Activated CD4-positive, CD25-positive, alpha-beta regulatory T cell treated with anti-CD3 and anti-CD28 coated beads, Interleukin-2, amount 50 U/mL, for 72 hours (primary cell): Measurements from ENCODE around the gene RHD.
"Not testable (repeated sequence)": the region's sequence is repeated elsewhere in the genome, so short reads cannot be mapped to it uniquely, and the experiment has no call there.

Experiments
- DNase-seq: peaks from one replicate; pipeline ENCODE4 v3.0.0; 2021

The RHD gene

GRCh38 chr1:25360596-25361581, 88.6 kb downstream of the RHD start:
- no peak for DNase-seq

DNA sequence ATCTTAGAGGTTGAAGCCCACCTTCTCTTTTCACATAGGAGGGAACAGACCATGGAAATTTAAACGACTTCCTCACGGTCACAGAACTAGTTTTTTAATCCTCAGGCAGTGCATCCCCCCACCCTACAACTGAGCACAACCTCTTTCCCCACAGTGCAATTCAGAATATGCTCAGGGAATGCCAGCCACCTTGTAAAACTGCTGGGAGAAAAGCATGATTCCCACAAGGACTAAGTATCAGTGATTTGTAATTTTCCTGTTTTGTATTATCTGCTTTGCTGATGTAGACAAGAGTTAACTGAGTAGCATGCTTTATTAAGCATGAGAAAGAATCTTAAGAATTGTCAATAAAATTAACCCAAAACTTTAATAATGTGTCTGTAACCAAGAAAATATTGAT, 89.6 kb downstream of the RHD start:
- no peak for DNase-seq

- DNase-seq = not testable (repeated sequence)
Measured at GRCh38 chr1:25362634-25363559, 90.6 kb downstream of the RHD start.

GRCh38 chr1:25369241-25369640, 96.9 kb downstream of the RHD start:
- no peak for DNase-seq

- DNase-seq = not testable (repeated sequence)
Measured at GRCh38 chr1:25369691-25370271, 97.5 kb downstream of the RHD start.

DNA sequence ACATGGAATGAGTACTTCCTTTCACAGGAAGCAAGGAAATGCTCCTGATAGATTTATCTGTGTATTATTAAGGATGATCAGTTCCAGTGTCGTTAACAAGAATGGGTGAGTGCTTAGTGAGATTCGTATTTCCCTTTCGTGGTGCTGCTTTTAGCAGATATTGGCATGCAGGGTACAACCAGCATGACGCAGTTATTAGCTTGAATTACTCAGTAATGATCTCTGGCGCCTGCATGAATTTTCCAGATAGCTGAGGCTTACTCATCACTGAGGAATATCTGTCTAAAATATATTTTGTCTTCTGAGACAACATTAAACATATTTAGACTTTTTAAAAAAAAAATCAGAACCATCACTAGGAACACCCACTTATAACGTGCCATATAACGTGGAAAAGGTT, 99.4 kb downstream of the RHD start:
- DNase-seq = not testable (repeated sequence)

- DNase-seq = not testable (repeated sequence)
Measured at GRCh38 chr1:25378367-25378766, 106.1 kb downstream of the RHD start.
